Stimulated activated CD4-positive, alpha-beta T cell treated with anti-CD3 and anti-CD28 coated beads, Interleukin-4, amount 100 ng/mL, for 48 hours (primary cell): ENCODE measurements around the gene OR1J2.
"Not testable (repeated sequence)": the region's sequence is repeated elsewhere in the genome, so short reads cannot be mapped to it uniquely, and the experiment has no call there.

Experiments
- DNase-seq, 2 donors: peaks; one replicate each; pipeline ENCODE4 v3.0.0-alpha.2; 2020; ENCODE audit warnings: low read depth in 2 of 2

OR1J2 gene, protein sequence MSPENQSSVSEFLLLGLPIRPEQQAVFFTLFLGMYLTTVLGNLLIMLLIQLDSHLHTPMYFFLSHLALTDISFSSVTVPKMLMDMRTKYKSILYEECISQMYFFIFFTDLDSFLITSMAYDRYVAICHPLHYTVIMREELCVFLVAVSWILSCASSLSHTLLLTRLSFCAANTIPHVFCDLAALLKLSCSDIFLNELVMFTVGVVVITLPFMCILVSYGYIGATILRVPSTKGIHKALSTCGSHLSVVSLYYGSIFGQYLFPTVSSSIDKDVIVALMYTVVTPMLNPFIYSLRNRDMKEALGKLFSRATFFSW

GRCh38 chr9:122510502-122510901, at the start of gene OR1J2:
TSS of gene OR1J2 (plus strand) at chr9:122510802. CDS start at chr9:122510802, 0 bp downstream.
- no peak for DNase-seq

- DNase-seq = no peak
These were observed 46.6 kb upstream of the OR1J2 start for GRCh38 chr9:122463828-122464632.

GRCh38 chr9:122464633-122465567, 45.7 kb upstream of the OR1J2 start:
- peak; percentile 34 to 44 for DNase-seq

DNA sequence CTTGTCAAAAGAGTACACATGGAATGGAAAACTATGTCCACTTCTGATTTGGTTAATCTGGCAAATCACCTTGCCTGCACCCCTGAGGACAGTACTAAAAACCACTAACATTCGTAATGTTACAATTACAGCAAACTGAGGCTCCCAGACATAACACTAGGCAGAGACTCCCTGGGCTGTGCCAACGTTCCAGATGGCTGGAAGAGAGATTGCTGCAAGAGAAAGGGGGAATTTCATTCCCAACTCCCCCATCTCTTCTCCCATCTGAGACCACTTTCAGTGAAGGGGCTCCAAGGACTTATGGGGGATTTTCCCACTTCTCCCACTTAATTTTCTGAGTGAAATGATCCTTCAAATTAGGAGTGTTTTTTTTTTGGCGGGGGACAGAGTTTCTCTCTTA, 44.1 kb upstream of the OR1J2 start:
- DNase-seq = no peak

DNA sequence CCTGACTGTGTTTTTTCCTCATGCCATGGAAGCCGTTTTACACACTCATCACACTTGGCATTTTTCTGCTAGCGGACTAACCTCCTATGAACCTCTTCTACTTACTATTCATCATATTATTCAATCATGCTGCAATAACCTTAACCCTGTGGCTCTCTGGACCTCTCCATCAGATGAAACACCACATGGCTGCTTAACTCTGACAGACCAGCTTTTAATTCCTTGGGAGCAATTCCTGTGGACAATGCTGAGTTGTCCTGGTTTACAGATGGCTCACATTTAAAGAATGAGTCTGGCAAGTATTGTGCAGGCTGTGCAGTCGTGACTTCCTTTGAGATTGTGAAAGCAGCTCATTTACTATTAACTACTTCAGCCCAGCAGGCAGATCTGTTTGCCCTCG, 41.9 kb upstream of the OR1J2 start:
- DNase-seq = no peak

DNA sequence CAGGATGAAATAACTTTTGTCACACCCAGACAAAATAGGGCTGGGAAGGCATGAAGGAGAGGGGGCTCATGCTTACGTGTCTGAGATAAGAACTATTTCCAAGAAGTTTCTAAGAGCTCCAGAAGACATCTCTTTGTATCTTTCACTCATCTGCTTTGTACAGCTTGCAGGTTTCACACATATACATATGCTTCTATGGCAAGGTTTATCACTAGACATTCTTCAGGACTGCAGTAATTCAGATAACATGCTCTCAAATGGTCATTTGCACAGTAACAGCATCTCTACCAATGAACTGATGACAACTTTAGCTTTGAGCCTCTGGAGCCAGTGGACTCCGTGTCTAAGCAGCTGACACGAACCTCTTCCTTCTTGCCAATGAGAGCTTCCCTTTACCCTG, 36.0 kb upstream of the OR1J2 start:
- DNase-seq = no peak

- no peak for DNase-seq
These were observed 34.9 kb upstream of the OR1J2 start for GRCh38 chr9:122475717-122476116.

- no peak for DNase-seq
These were observed 33.3 kb upstream of the OR1J2 start for GRCh38 chr9:122477346-122477745.

DNA sequence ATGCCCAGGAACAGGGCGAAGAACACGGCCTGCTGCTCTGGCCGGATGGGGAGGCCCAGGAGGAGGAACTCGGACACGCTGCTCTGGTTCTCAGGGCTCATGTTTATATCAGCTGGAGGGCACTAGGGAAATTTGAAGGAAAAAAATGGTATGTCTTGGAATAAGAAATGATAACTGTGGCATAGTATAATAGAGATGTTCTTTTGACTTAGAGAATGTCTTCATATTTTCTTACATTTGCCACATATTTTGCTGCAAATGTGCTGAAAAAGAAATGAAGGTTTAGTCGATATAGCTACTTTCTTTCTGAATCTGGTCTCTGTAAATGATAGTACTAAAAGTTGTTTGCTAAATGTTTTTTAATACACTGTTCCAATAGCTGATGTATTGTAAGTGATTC, 32.8 kb upstream of the OR1J2 start, which contains the start of gene OR1J1:
TSS of gene OR1J1 (minus strand) at position 101 of the 400 bp plus-strand sequence. CDS start at position 101, 0 bp downstream.
- DNase-seq = no peak

DNA sequence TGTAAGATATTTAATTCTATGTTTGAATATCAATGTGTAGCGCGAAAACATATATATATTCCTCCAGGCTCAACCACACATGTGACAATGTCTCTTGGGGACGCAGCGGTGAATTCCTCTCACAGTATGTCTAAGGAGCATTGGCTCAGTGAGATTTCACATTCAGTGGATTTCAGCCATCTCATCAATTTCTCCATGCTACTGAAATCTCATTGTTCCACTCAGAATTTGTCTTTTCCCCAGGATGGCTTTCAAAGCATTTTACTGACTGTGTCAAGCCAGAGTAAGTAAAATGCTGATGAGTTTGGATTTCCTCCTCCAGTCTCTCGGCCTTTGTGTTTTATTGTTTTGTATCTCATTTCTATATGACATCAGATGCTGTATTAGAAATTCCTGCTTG, 31.5 kb upstream of the OR1J2 start:
- no peak for DNase-seq

- no peak for DNase-seq
These were observed 11.7 kb upstream of the OR1J2 start for GRCh38 chr9:122498883-122499288.

DNA sequence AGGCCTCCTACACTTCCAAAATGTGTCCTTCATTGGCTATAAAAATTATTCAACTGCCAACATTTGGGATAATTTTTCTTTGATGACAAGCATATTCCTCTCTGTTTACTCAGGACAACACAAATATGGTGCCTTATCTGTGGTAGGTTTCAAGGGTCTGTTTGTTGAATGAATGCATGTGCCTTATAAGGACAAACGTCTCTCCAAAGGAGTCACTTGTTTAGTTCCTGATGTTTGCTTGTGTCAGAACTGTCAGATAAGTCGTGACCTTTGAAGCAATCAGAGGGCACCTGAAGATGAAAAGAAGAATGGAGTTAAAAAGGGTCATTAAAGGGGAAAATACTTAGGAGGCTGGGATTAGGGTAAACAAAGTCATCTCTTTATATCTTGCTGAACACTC, 3.6 kb upstream of the OR1J2 start:
- DNase-seq = no peak

DNA sequence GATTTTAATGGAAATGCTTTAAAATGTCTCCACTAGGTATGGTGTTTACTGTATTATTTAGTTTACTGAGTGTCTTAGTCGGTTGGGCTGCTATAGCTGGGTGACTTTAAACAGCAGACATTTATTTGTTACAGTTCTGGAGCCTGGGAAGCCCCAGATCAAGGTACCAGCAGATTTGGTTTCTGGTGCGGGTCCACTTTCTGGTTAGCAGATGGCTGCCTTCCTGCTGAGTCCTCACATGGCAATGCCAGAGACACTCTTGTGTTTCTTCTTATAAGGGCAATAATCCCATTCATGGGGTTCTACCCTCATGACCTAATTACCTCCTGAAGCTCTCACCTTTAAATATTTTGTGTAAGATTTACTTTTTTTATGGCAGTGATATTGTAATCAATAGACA, 7.6 kb downstream of the OR1J2 start:
- DNase-seq = no peak

- DNase-seq = no peak
These were observed 8.2 kb downstream of the OR1J2 start, which contains the start of gene OR1J4 for GRCh38 chr9:122518841-122519240. TSS of gene OR1J4 (plus strand) at chr9:122519141. CDS start at chr9:122519141, 0 bp downstream.

- no peak for DNase-seq
These were observed 8.8 kb downstream of the OR1J2 start for GRCh38 chr9:122519376-122519775.

DNA sequence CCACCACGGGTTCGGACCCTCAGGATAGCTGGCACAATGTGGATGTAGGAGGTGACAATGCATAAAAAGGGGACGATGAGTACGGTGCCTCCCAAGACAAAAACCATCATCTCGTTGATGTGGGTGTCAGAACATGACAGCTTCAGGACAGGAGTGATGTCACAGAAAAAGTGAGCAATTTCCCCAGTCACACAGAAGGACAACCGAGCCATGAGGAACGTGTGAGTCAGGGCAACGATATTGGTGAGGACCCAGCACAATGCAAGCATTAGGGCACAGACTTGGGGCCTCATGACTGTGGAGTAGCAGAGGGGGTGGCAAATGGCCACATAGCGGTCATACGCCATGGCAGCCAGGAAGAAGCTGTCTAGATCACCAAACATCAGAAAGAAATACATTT, 16.0 kb downstream of the OR1J2 start:
- DNase-seq = no peak

DNA sequence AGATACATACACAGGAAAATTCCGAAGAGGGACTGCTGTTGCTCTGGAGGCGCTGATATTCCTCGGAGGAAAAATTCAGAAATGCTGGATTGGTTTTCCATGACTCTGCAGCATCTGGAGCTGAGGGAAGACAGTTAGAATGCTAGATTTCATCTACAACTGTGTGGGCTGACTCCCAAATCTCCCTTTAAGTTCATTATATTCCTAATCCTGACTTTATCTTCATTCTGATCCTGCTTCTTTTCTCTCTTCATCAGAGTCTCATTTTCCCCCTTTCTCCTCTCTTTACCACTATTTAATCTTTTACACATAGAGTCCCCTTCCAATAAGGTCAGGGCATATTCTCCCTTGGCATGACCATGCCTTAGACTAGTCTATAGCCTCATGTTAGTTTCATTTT, 16.6 kb downstream of the OR1J2 start, which contains the start of gene OR1N1:
TSS of gene OR1N1 (minus strand) at position 101 of the 400 bp plus-strand sequence. CDS start at position 101, 0 bp downstream.
- no peak for DNase-seq

GRCh38 chr9:122531157-122531556, 20.6 kb downstream of the OR1J2 start:
- not testable (repeated sequence) for DNase-seq

GRCh38 chr9:122536134-122536533, 25.5 kb downstream of the OR1J2 start:
- DNase-seq = no peak

DNA sequence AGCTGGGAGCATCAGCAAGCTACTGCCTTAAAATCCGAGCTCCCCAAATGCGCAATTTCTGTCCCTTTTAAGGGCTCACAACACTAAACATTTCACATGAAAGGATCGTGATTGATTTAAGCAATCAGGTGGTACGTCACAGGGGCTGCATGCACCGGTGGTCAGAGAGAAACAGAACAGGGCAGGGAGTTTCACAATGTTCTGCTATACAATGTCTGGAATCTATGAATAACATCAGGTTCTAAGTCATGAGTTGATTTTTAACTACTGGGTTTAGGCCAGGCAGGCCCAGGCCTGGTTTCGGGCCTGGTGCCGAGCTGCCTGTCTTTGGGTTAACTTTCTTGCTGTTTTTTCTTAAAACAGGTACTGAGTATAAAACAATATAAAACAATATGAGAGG, 26.5 kb downstream of the OR1J2 start:
- DNase-seq = not testable (repeated sequence)

DNA sequence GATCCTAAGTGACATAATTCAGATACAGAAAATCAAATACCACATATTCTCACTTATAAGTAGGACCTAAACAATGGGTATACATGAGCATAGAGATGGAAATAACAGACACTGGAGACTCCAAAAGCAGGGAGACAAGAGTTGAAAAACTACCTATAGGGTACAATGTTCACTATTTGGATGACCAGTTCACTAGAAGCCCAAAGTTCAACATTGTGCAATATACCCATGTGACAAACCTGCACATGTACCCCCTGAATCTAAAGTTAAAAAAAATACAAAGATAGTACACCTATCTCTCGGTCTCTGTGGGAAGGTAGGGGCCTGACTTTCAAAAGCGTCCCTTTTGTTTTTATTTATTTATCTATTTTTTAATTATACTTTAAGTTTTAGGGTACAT, 28.2 kb downstream of the OR1J2 start:
- no peak for DNase-seq

DNA sequence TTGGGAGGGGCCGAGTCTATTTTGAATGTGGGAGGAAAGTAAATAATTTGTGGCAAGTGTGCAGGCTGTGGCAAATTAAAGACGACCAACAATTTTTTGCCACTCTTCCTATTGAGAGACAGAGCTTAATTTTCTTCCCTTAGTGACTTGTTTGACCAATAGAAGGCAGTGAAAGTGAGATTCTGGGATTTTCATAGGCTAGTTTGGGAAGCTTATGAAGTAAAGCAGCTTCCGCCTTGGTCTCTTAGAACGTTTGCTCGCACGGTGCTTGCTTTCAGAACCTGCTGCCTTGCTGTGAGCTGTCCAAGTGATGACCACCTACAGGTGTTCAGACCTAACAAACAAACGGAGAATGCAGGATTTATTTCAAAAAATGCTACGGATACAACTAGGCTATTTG, 35.6 kb downstream of the OR1J2 start:
- DNase-seq = no peak
